Colonic mucosa (tissue), 4 donors: ENCODE results near the gene RPL35A. TPM values are rescaled to one million over a fixed set of nuclear protein-coding genes. Genes with fewer than 3 reads are reported as not detected.
A peak's percentile ranks its signal among the peaks of the same experiment; 100 is the strongest.
"Not testable (repeated sequence)": the region's sequence is repeated elsewhere in the genome, so short reads cannot be mapped to it uniquely, and the experiment has no call there.

Experiments used
- DNase-seq: peaks from one replicate; pipeline ENCODE4 v3.0.0-alpha.2; 2020
- H3K27ac ChIP-seq: fragments of 200-600 bp; one replicate; pipeline ENCODE4 v1.8.0; 2021
- H3K27me3 ChIP-seq: fragments of 200-600 bp; one replicate; pipeline ENCODE4 v1.8.0; 2021
- H3K36me3 ChIP-seq: fragments of 200-600 bp; one replicate; pipeline ENCODE4 v1.8.0; 2021
- H3K4me1 ChIP-seq: fragments of 200-600 bp; one replicate; pipeline ENCODE4 v1.8.0; 2021; ENCODE audit warnings: mild to moderate bottlenecking
- H3K4me3 ChIP-seq: fragments of 200-600 bp; one replicate; pipeline ENCODE4 v1.8.0; 2021
- H3K9ac ChIP-seq, 2 donors: one replicate each; pipeline ENCODE4 v1.7.0; 2013; ENCODE audit warnings: control low read depth in 2 of 2, low read depth in 2 of 2, low read length in 2 of 2
- H3K9me3 ChIP-seq: fragments of 200-600 bp; one replicate; pipeline ENCODE4 v1.8.0; 2021
- CTCF ChIP-seq: fragments of 200-600 bp; IDR thresholded peaks from one replicate; pipeline ENCODE4 v1.8.0; 2022; ENCODE audit warnings: antibody characterized with exemption, mild to moderate bottlenecking
- intact Hi-C: fragments of 100-400 bp; cut with DNase I; formaldehyde crosslinking; loops from one replicate; pipeline ENCODE4 v1.14.1; 2022
- total RNA-seq, 2 donors: library from RNA; stranded (reverse); fragmentation: NEBNext Ultra II Directional in 1 of 2; extraction: Animal tissue kit (Norgen Biotek cat#: 25700) in 1 of 2; gene quantifications; one replicate each; pipeline ENCODE4 v1.2.1, GENCODE V29; 2021
- donor health status: healthy.
- donor health status: DM: no; HTN: no; CAD: no.
- donor health status: DM: no; HTN: no; CAD: no.

RPL35A gene
- 100 to 1,000 TPM; 758 to 777 TPM for total RNA-seq

DNA sequence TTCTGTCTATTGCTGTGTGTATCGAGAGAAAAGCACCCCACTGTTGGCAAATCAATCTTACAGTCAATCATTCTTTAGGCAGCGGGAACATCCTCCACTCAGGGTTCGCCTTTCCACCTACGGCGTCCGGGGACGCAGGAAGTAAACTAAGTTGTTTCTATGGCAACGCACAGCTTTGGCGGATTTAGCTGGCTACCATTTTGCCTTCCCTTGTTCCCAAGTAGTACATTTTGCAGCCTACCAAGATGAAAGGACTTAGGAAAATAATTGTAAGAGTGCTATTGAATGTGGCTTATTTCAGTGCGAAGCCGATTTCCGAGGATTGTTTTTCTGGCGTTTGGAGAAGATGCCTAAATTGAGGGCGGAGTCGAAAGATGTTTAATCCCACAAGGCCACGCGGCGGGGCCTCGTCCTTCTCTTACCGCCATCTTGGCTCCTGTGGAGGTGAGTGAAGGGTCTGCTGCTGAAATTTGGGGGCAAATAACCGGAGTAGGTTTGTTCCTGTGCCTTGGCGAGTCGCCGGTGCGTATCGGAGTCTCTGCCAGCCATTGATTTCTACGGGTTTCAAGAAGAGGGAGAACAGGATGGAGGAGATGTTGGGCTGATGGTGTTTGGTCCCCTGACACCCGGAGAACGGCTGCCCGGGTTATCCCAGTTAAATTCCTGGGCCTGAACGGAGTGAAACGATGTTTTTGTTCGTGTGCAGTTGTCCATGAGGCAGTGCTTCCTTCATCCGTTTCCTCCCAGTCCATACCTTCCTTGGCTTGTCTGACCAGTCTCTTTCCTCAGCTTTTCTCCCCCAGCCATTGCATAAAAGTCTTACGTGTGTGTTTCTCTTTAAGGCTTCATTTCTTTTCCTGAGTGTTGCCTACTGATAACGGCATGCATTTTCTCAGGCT lies at the start of gene RPL35A:
Gene RPL35A (plus strand): TSS at position 413 of the 899 bp plus-strand sequence. CDS start 778 bp downstream, outside the sequence.
- TF ChIP-seq CTCF: no peak
- intact Hi-C loops: no loop called here

GRCh38 chr3:197901626-197902025 lies 48.4 kb upstream of the RPL35A start:
- H3K9ac ChIP-seq: no peak overlapping the region
- H3K4me1 ChIP-seq: peaks cover 6% of the 10 kb centered on the region
- no peak overlapping the region for H3K4me3 ChIP-seq
- H3K27me3 ChIP-seq: no peaks in the 10 kb centered on the region
- no peak for DNase-seq
- no peak overlapping the region for H3K27ac ChIP-seq
- H3K36me3 ChIP-seq: no peaks in the 10 kb centered on the region
- TF ChIP-seq CTCF: no peak
- intact Hi-C loops: no loop called here
- H3K9me3 ChIP-seq: no peaks in the 10 kb centered on the region

More for the DNA sequence above, at the start of gene RPL35A:
- Histone ChIP-seq H3K27me3 (no peaks in the 10 kb centered on the region), H3K36me3 (peaks cover 26% of the 10 kb centered on the region), H3K9ac (peak within 1 kb of the TSS; percentile 61 to 97), H3K27ac (peak within 1 kb of the TSS; percentile 75), H3K9me3 (no peaks in the 10 kb centered on the region), H3K4me1 (peaks cover 17% of the 10 kb centered on the region), H3K4me3 (peak within 1 kb of the TSS; percentile 65)
- peak; percentile 86 for DNase-seq

- TF ChIP-seq CTCF: peak; percentile 77
- H3K9ac ChIP-seq: no peak overlapping the region
- H3K27ac ChIP-seq: no peak overlapping the region
- DNase-seq: peak; percentile 80
- peaks cover 6% of the 10 kb centered on the region for H3K4me1 ChIP-seq
- intact Hi-C loops: loop anchor here (2.0 kb wide), 1 partner anchor 37 kb away; no protein-coding TSS in a partner anchor
- no peaks in the 10 kb centered on the region for H3K36me3 ChIP-seq
- no peaks in the 10 kb centered on the region for H3K27me3 ChIP-seq
- H3K4me3 ChIP-seq: no peak overlapping the region
- H3K9me3 ChIP-seq: no peaks in the 10 kb centered on the region
Observed at GRCh38 chr3:197906023-197906849, 43.8 kb upstream of the RPL35A start.

DNA sequence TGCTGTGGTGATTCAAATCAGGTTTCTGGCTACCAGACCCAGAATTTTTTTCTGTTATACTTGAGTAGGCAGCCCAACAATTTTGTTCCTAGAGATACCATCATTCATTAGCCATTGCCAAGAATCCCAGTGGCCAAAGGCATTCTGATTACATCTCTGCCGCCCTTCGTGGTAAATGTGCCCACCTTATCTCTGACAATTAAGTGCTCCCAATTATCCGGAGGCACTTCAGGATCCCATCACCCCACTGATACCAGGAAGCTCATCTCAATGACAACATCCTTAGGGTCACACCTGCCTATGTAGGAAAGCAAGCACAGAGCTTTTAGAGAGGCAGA lies 43.2 kb upstream of the RPL35A start:
- Histone ChIP-seq H3K9ac (no peak overlapping the region), H3K4me1 (peaks cover 6% of the 10 kb centered on the region), H3K36me3 (no peaks in the 10 kb centered on the region), H3K27me3 (no peaks in the 10 kb centered on the region), H3K9me3 (no peaks in the 10 kb centered on the region), H3K27ac (no peak overlapping the region), H3K4me3 (no peak overlapping the region)
- TF ChIP-seq CTCF: no peak
- intact Hi-C loops: loop anchor here (2.0 kb wide), 1 partner anchor 36 kb away; no protein-coding TSS in a partner anchor
- DNase-seq: no peak

- H3K36me3 ChIP-seq: no peaks in the 10 kb centered on the region
- no peak overlapping the region for H3K4me3 ChIP-seq
- no peak overlapping the region for H3K9ac ChIP-seq
- no peak for DNase-seq
- intact Hi-C loops: loop anchor here (2.0 kb wide), 1 partner anchor 36 kb away; no protein-coding TSS in a partner anchor
- H3K9me3 ChIP-seq: no peaks in the 10 kb centered on the region
- no peak overlapping the region for H3K27ac ChIP-seq
- TF ChIP-seq CTCF: no peak
- H3K4me1 ChIP-seq: peaks cover 6% of the 10 kb centered on the region
- no peaks in the 10 kb centered on the region for H3K27me3 ChIP-seq
Observed at GRCh38 chr3:197907196-197907595, 42.8 kb upstream of the RPL35A start.

DNA sequence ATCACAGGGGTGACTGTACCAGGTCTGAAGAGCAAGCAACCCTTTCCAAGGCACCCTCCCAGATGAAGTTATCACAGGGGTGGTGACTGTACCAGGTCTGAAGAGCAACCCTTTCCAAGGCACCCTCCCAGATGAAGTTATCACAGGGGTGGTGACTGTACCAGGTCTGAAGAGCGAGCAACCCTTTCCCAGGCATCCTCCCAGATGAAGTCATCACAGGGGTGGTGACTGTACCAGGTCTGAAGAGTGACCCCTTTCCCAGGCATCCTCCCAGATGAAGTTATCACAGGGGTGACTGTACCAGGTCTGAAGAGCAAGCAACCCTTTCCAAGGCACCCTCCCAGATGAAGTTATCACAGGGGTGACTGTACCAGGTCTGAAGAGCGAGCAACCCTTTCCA lies 41.4 kb upstream of the RPL35A start:
- H3K9me3 ChIP-seq, DNase-seq, H3K36me3 ChIP-seq, H3K27me3 ChIP-seq, H3K27ac ChIP-seq, intact Hi-C loops, H3K9ac ChIP-seq, H3K4me1 ChIP-seq, H3K4me3 ChIP-seq: not testable (repeated sequence)
